Ovary (tissue), 3 donors: ENCODE measurements around the gene C10orf53.

Experiments
- CTCF ChIP-seq, 3 donors: fragments of 450-650 bp in 2 of 3; fragments of 200-600 bp in 1 of 3; IDR thresholded peaks; one replicate each; pipeline versions ENCODE4 v1.5.1 to v1.8.0; 2016 to 2022; ENCODE audit warnings: antibody characterized with exemption in 3 of 3, mild to moderate bottlenecking in 1 of 3
- POLR2A ChIP-seq: fragments of 450-650 bp; IDR thresholded peaks from one replicate; pipeline ENCODE4 v1.6.1; 2017; ENCODE audit warnings: antibody characterized with exemption, mild to moderate bottlenecking, moderate library complexity
- donor health status: DM: no; HTN: no; CAD: no.

- TF ChIP-seq CTCF (IDR thresholded peaks at IDR 0.05) (no peak), POLR2A (no peak)
Observed at GRCh38 chr10:49738616-49739360, 59.3 kb downstream of the C10orf53 start.
